Measurements from ENCODE around the gene LRP6. TPM values are rescaled to one million over a fixed set of nuclear protein-coding genes. Genes with fewer than 3 reads are reported as not detected.
A peak's percentile ranks its signal among the peaks of the same experiment; 100 is the strongest.
"Not testable (repeated sequence)": the region's sequence is repeated elsewhere in the genome, so short reads cannot be mapped to it uniquely, and the experiment has no call there.

The LRP6 gene
- total and polyA plus RNA-seq, 5 donors from 2014 or later, result 0.76 to 1.4 (median 1.3) TPM; not detected in 2

DNA sequence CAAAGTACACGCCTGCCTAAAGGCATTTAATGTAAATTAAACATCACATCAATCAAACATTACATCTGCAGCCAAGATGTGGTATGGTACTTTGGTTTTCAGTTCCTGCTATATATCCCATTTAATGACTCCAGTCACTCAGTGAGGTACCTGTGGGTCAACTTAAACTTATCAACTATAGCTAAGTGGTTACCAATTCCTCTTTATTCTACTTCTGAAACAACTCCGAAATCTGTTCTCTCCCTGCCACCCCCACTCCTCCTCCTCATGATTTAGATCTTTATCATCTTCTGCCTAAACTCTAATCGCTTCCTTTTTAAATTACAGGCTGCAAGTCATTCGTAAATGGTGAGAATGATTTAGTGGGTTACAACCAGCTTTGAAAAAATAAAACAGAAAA is 138.2 kb downstream of the LRP6 start:
- Histone ChIP-seq H3K27me3 (ENCODE audit: control insufficient read depth, insufficient read depth, low read length) (peaks cover 2% of the 10 kb centered on the region), H3K36me3 (ENCODE audit: control insufficient read depth, insufficient read depth, low read length) (no peaks in the 10 kb centered on the region), H3K27ac (ENCODE audit: insufficient read depth, low read length, poor library complexity, severe bottlenecking) (no peak overlapping the region), H3K4me1 (ENCODE audit: control insufficient read depth, insufficient read depth, low read length, poor library complexity, severe bottlenecking) (no peaks in the 10 kb centered on the region), H3K4me3 (ENCODE audit: low read depth, low read length) (no peak overlapping the region), H3K9me3 (ENCODE audit: control insufficient read depth in 2 of 2, low read length in 2 of 2) (no peaks in the 10 kb centered on the region)
- Mint-ChIP-seq H3K4me3 (no peak overlapping the region), H3K27ac (no peak overlapping the region), H3K4me1 (no peaks in the 10 kb centered on the region), H3K36me3 (no peaks in the 10 kb centered on the region), H3K9me3 (peaks cover 0 to 1% (median 0%) of the 10 kb centered on the region in 7 donors), H3K27me3 (peaks cover 19% of the 10 kb centered on the region)
- ATAC-seq (ENCODE audit: low read depth in 2 of 2), result no peak
- no peak for DNase-seq

DNA sequence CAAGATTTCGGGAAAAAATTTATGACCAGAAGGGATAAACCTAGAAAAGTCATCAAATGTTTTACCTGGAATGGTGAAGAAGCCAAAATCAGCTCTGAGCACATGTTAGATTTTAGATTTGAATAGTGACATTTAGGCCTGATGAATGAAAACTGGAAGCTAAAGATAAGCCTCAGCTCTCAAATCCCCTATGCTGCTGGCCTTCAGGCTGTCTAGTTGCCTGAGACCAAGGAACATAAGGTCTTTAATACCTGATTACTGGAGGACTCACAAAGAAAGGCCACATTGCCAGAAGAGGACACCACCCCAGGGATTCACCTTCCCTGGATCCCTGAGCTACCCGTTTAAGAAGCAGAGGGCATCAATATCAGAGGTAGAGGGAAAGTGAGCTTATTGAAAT is 139.5 kb downstream of the LRP6 start:
- Mint-ChIP-seq H3K4me1 (no peaks in the 10 kb centered on the region), H3K4me3 (no peak overlapping the region), H3K36me3 (no peaks in the 10 kb centered on the region), H3K27me3 (peaks cover 19% of the 10 kb centered on the region), H3K27ac (no peak overlapping the region), H3K9me3 (peaks cover 0 to 1% (median 0%) of the 10 kb centered on the region in 7 donors)
- Histone ChIP-seq H3K36me3 (ENCODE audit: control insufficient read depth, insufficient read depth, low read length) (no peaks in the 10 kb centered on the region), H3K27ac (ENCODE audit: insufficient read depth, low read length, poor library complexity, severe bottlenecking) (no peak overlapping the region), H3K9me3 (ENCODE audit: control insufficient read depth in 2 of 2, low read length in 2 of 2) (no peaks in the 10 kb centered on the region), H3K4me3 (ENCODE audit: low read depth, low read length) (no peak overlapping the region), H3K4me1 (ENCODE audit: control insufficient read depth, insufficient read depth, low read length, poor library complexity, severe bottlenecking) (no peaks in the 10 kb centered on the region), H3K27me3 (ENCODE audit: control insufficient read depth, insufficient read depth, low read length) (peaks cover 2% of the 10 kb centered on the region)
- DNase-seq, result no peak
- no peak for ATAC-seq (ENCODE audit: low read depth in 2 of 2)

DNA sequence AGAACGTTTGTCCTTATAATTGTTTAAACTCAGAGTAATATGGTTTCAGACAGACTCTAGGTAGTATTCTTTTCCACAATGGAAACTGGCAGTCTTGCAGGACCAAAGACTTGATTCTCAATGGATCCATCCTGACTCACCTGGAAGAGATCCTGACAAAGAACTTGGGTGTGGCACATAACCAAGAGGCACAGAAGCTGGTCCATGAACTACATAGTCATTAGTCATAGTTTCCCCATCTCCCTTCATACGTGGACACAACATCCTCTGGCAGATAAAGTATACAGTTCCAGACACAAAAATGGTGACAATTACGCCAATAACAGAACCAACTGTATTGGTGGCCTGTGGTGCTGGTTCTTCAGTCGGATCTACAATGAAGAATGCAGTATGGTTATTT is 140.3 kb downstream of the LRP6 start:
- H3K4me1 ChIP-seq (ENCODE audit: control insufficient read depth, insufficient read depth, low read length, poor library complexity, severe bottlenecking), result no peaks in the 10 kb centered on the region
- H3K4me3 ChIP-seq (ENCODE audit: low read depth, low read length), result no peak overlapping the region
- no peaks in the 10 kb centered on the region for H3K9me3 ChIP-seq (ENCODE audit: control insufficient read depth in 2 of 2, low read length in 2 of 2)
- no peak for DNase-seq
- Mint-ChIP-seq H3K4me3 (no peak overlapping the region), H3K27ac (no peak overlapping the region), H3K9me3 (peaks cover 0 to 1% (median 0%) of the 10 kb centered on the region in 7 donors), H3K36me3 (no peaks in the 10 kb centered on the region), H3K27me3 (peaks cover 19% of the 10 kb centered on the region), H3K4me1 (no peaks in the 10 kb centered on the region)
- no peak overlapping the region for H3K27ac ChIP-seq (ENCODE audit: insufficient read depth, low read length, poor library complexity, severe bottlenecking)
- no peaks in the 10 kb centered on the region for H3K27me3 ChIP-seq (ENCODE audit: control insufficient read depth, insufficient read depth, low read length)
- H3K36me3 ChIP-seq (ENCODE audit: control insufficient read depth, insufficient read depth, low read length), result no peaks in the 10 kb centered on the region
- no peak for ATAC-seq (ENCODE audit: low read depth in 2 of 2)

DNA sequence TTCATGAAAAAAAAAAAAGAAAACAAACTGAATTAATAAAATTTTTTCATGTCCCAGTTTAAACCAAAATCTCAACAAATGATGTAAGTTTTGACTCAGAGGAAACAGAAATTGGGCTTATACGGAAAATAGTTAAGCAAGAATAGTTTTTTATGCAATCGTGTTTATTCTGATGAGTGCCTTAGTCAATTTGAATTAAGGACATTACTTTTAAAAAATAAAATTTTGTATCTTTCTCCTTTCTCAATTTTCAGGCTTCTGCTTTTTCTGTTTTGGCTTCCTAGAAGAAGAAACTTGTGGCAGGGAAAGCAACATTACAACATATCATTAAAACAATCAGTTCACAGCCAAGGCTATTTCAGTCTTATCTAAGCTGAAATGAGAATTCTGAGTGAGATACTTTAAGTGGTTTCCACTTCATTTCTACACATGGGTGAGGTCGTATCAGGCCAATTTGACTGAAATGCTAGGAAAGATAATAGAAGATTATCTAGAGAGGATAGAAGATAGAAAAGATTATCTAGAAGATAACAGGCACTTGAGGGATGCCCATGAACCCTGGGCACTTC is 143.7 kb downstream of the LRP6 start:
- H3K4me1 ChIP-seq (ENCODE audit: control insufficient read depth, insufficient read depth, low read length, poor library complexity, severe bottlenecking), result no peaks in the 10 kb centered on the region
- H3K27me3 ChIP-seq (ENCODE audit: control insufficient read depth, insufficient read depth, low read length), result peaks cover 4% of the 10 kb centered on the region
- no peaks in the 10 kb centered on the region for H3K36me3 Mint-ChIP-seq
- no peak overlapping the region for H3K27ac Mint-ChIP-seq
- peaks cover 28% of the 10 kb centered on the region for H3K27me3 Mint-ChIP-seq
- no peak overlapping the region for H3K4me3 ChIP-seq (ENCODE audit: low read depth, low read length)
- no peaks in the 10 kb centered on the region for H3K4me1 Mint-ChIP-seq
- H3K36me3 ChIP-seq (ENCODE audit: control insufficient read depth, insufficient read depth, low read length), result no peaks in the 10 kb centered on the region
- DNase-seq, result no peak
- no peak overlapping the region for H3K27ac ChIP-seq (ENCODE audit: insufficient read depth, low read length, poor library complexity, severe bottlenecking)
- no peaks in the 10 kb centered on the region for H3K9me3 Mint-ChIP-seq
- H3K4me3 Mint-ChIP-seq, result no peak overlapping the region
- ATAC-seq (ENCODE audit: low read depth in 2 of 2), result no peak
- no peaks in the 10 kb centered on the region for H3K9me3 ChIP-seq (ENCODE audit: control insufficient read depth in 2 of 2, low read length in 2 of 2)

DNA sequence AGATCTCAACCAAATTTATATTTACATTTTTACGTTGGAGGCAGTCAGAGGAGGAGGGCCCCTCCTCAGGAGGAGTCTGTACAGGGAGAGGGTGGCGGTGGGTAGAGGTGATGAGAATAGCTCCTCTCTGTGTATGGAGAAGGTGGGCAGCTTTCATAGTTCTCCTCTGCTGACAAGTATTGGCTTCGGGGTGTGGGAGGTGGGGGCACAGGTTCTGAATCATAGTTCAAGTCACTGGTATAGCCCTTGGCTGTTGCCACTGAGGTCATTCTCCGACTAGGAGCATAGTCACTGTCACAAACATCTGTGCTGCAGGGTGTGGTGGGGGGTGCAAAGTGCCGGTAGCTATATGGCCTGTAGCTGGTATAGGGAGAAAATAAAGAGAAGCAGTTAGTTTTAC is 145.8 kb downstream of the LRP6 start:
- Histone ChIP-seq H3K4me1 (ENCODE audit: control insufficient read depth, insufficient read depth, low read length, poor library complexity, severe bottlenecking) (no peaks in the 10 kb centered on the region), H3K4me3 (ENCODE audit: low read depth, low read length) (no peak overlapping the region), H3K27ac (ENCODE audit: insufficient read depth, low read length, poor library complexity, severe bottlenecking) (no peak overlapping the region), H3K9me3 (ENCODE audit: control insufficient read depth in 2 of 2, low read length in 2 of 2) (no peaks in the 10 kb centered on the region), H3K36me3 (ENCODE audit: control insufficient read depth, insufficient read depth, low read length) (no peaks in the 10 kb centered on the region), H3K27me3 (ENCODE audit: control insufficient read depth, insufficient read depth, low read length) (peaks cover 8% of the 10 kb centered on the region)
- Mint-ChIP-seq H3K4me1 (no peaks in the 10 kb centered on the region), H3K27ac (no peak overlapping the region), H3K9me3 (no peaks in the 10 kb centered on the region), H3K27me3 (peaks cover 20% of the 10 kb centered on the region), H3K36me3 (no peaks in the 10 kb centered on the region), H3K4me3 (no peak overlapping the region)
- DNase-seq (no peak), ATAC-seq (ENCODE audit: low read depth in 2 of 2) (no peak)

DNA sequence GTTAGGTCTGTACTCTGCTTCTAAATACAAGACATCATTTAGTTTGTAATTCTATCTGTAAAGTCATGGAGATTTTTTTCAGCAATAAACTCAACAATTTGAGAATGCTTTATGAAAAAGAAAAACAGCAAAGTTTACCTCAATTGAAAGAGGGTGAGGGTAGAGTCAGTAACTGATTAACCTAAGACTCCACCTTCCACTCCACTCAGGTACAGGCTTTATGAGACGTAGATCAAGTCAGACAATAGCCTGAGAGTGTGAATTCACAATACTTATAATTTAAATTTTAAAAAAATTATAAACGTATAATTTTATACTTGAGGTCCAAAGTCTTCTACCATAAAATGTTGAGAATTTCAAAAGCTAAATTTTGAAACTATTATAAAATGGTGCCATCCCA is 150.2 kb downstream of the LRP6 start:
- DNase-seq (no peak), ATAC-seq (ENCODE audit: low read depth in 2 of 2) (no peak)
- Mint-ChIP-seq H3K27me3 (peaks cover 24% of the 10 kb centered on the region), H3K9me3 (no peaks in the 10 kb centered on the region), H3K4me3 (no peak overlapping the region), H3K4me1 (no peaks in the 10 kb centered on the region), H3K27ac (no peak overlapping the region), H3K36me3 (no peaks in the 10 kb centered on the region)
- Histone ChIP-seq H3K9me3 (ENCODE audit: control insufficient read depth in 2 of 2, low read length in 2 of 2) (no peaks in the 10 kb centered on the region), H3K36me3 (ENCODE audit: control insufficient read depth, insufficient read depth, low read length) (no peaks in the 10 kb centered on the region), H3K4me1 (ENCODE audit: control insufficient read depth, insufficient read depth, low read length, poor library complexity, severe bottlenecking) (no peaks in the 10 kb centered on the region), H3K4me3 (ENCODE audit: low read depth, low read length) (no peak overlapping the region), H3K27me3 (ENCODE audit: control insufficient read depth, insufficient read depth, low read length) (peaks cover 8% of the 10 kb centered on the region), H3K27ac (ENCODE audit: insufficient read depth, low read length, poor library complexity, severe bottlenecking) (no peak overlapping the region)

DNA sequence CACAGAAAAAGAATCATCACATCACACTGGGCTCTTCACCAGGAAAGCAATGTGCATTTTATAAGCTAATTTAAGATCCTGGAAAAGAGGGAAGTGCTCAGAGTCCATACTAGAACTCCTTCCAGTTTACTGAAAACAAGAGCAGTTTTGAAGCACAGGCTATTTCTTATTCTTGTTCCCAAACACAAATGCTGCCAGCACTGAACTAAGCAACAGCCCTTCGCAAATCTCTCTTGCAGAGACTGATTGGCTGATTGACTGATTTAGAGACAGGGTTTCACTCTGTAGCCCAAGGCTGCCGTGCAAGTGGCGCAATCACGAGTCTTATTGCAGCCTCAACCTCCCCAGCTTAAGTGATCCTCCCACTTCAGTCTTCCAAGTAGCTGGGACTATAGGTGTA is 151.3 kb downstream of the LRP6 start:
- ATAC-seq (ENCODE audit: low read depth in 2 of 2), result no peak
- no peaks in the 10 kb centered on the region for H3K4me1 ChIP-seq (ENCODE audit: control insufficient read depth, insufficient read depth, low read length, poor library complexity, severe bottlenecking)
- Mint-ChIP-seq H3K27me3 (peaks cover 17% of the 10 kb centered on the region), H3K27ac (no peak overlapping the region), H3K36me3 (no peaks in the 10 kb centered on the region), H3K4me3 (no peak overlapping the region), H3K4me1 (no peaks in the 10 kb centered on the region), H3K9me3 (peaks cover 0 to 2% (median 0%) of the 10 kb centered on the region in 7 donors)
- no peaks in the 10 kb centered on the region for H3K9me3 ChIP-seq (ENCODE audit: control insufficient read depth in 2 of 2, low read length in 2 of 2)
- H3K36me3 ChIP-seq (ENCODE audit: control insufficient read depth, insufficient read depth, low read length), result no peaks in the 10 kb centered on the region
- H3K27me3 ChIP-seq (ENCODE audit: control insufficient read depth, insufficient read depth, low read length), result peaks cover 8% of the 10 kb centered on the region
- DNase-seq, result no peak
- H3K4me3 ChIP-seq (ENCODE audit: low read depth, low read length), result no peak overlapping the region
- no peak overlapping the region for H3K27ac ChIP-seq (ENCODE audit: insufficient read depth, low read length, poor library complexity, severe bottlenecking)

DNA sequence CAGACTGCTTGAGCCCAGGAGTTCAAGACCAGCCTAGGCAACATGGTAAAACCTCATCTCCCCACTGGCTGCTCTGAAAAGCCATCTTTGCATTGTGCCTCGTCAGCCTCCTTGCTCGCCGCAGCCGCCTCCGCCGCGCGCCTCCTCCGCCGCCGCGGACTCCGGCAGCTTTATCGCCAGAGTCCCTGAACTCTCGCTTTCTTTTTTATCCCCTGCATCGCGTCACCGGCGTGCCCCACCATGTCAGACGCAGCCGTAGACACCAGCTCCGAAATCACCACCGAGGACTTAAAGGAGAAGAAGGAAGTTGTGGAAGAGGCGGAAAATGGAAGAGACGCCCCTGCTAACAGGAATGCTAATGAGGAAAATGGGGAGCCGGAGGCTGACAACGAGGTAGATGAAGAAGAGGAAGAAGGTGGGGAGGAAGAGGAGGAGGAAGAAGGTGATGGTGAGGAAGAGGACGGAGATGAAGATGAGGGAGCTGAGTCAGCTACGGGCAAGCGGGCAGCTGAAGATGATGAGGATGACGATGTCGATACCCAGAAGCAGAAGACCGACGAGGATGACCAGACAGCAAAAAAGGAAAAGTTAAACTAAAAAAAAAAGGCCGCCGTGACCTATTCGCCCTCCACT is 155.8 kb downstream of the LRP6 start:
- not testable (repeated sequence) for H3K36me3 Mint-ChIP-seq; H3K4me1 ChIP-seq (ENCODE audit: control insufficient read depth, insufficient read depth, low read length, poor library complexity, severe bottlenecking); H3K4me3 ChIP-seq (ENCODE audit: low read depth, low read length); H3K27ac ChIP-seq (ENCODE audit: insufficient read depth, low read length, poor library complexity, severe bottlenecking); H3K36me3 ChIP-seq (ENCODE audit: control insufficient read depth, insufficient read depth, low read length); H3K27me3 ChIP-seq (ENCODE audit: control insufficient read depth, insufficient read depth, low read length); H3K4me1 Mint-ChIP-seq; ATAC-seq (ENCODE audit: low read depth in 2 of 2)
- H3K9me3 ChIP-seq (ENCODE audit: control insufficient read depth in 2 of 2, low read length in 2 of 2), result peaks cover 12 to 22% of the 10 kb centered on the region in 2 experiments
- Mint-ChIP-seq H3K27ac (peak overlapping the region in 1 of 3 donors; percentile 56), H3K4me3 (peak overlapping the region in 1 of 4 donors; percentile 65), H3K9me3 (peaks cover 2 to 25% (median 14%) of the 10 kb centered on the region in 7 donors), H3K27me3 (peaks cover 12% of the 10 kb centered on the region)
- peak in 1 of 3 donors; percentile 14 for DNase-seq

All from CD4-positive, CD25-positive, alpha-beta regulatory T cell (primary cell).